ENCODE data around the gene TMEM79.

DNA sequence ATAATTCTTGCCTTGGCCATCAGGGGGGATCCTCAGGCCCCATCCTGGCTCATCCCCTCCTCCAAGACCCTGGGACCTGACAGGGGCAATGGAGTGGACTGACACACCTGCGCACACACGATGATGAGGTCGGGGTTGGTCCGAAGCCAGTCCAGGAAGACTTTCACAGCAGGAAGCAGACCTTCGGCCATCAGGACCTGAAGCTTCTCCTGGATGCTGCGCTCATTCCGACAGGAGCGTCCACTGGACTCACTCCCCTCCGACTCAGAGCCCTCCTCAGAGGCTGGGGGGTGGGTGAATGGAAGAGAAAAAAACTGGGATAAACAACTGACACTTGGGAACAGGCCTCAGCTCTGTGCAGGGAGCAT is 20.9 kb upstream of the TMEM79 start:
- TF ChIP-seq CTCF (IDR thresholded peaks at IDR 0.05), result no peak
- TF ChIP-seq POLR2A (IDR thresholded peaks at IDR 0.05), result no peak
